ENCODE measurements around the gene RNF17. TPM values are rescaled to one million over a fixed set of nuclear protein-coding genes. Genes with fewer than 3 reads are reported as not detected.

RNF17 gene
- total RNA-seq, 1 experiment from 2014 or later, result not detected

GRCh38 chr13:24922745-24923591, 159.0 kb downstream of the RNF17 start:
- RAD21 ChIA-PET (ENCODE audit: low non-redundant PET in 1 of 2, low total read pairs in 2 of 2, uncharacterized antibody in 2 of 2, unreplicated experiment in 2 of 2), result no interaction called here
- no peak for TF ChIP-seq JUND (IDR thresholded peaks at IDR 0.05)
- TF ChIP-seq ZFX (IDR thresholded peaks at IDR 0.05), result peak; percentile 34
- TF ChIP-seq, protein P1, sequence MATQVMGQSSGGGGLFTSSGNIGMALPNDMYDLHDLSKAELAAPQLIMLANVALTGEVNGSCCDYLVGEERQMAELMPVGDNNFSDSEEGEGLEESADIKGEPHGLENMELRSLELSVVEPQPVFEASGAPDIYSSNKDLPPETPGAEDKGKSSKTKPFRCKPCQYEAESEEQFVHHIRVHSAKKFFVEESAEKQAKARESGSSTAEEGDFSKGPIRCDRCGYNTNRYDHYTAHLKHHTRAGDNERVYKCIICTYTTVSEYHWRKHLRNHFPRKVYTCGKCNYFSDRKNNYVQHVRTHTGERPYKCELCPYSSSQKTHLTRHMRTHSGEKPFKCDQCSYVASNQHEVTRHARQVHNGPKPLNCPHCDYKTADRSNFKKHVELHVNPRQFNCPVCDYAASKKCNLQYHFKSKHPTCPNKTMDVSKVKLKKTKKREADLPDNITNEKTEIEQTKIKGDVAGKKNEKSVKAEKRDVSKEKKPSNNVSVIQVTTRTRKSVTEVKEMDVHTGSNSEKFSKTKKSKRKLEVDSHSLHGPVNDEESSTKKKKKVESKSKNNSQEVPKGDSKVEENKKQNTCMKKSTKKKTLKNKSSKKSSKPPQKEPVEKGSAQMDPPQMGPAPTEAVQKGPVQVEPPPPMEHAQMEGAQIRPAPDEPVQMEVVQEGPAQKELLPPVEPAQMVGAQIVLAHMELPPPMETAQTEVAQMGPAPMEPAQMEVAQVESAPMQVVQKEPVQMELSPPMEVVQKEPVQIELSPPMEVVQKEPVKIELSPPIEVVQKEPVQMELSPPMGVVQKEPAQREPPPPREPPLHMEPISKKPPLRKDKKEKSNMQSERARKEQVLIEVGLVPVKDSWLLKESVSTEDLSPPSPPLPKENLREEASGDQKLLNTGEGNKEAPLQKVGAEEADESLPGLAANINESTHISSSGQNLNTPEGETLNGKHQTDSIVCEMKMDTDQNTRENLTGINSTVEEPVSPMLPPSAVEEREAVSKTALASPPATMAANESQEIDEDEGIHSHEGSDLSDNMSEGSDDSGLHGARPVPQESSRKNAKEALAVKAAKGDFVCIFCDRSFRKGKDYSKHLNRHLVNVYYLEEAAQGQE (IDR thresholded peaks at IDR 0.05; ENCODE audit: low read depth), result no peak
- peak; percentile 95 for TF ChIP-seq SIN3A (IDR thresholded peaks at IDR 0.05; ENCODE audit: low read depth)
- peak; percentile 53 for TF ChIP-seq MAX (IDR thresholded peaks at IDR 0.05)
- TF ChIP-seq, protein P2, sequence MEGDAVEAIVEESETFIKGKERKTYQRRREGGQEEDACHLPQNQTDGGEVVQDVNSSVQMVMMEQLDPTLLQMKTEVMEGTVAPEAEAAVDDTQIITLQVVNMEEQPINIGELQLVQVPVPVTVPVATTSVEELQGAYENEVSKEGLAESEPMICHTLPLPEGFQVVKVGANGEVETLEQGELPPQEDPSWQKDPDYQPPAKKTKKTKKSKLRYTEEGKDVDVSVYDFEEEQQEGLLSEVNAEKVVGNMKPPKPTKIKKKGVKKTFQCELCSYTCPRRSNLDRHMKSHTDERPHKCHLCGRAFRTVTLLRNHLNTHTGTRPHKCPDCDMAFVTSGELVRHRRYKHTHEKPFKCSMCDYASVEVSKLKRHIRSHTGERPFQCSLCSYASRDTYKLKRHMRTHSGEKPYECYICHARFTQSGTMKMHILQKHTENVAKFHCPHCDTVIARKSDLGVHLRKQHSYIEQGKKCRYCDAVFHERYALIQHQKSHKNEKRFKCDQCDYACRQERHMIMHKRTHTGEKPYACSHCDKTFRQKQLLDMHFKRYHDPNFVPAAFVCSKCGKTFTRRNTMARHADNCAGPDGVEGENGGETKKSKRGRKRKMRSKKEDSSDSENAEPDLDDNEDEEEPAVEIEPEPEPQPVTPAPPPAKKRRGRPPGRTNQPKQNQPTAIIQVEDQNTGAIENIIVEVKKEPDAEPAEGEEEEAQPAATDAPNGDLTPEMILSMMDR (IDR thresholded peaks at IDR 0.05 in 2 of 3, conservative IDR thresholded peaks at IDR 0.05 in 1 of 3; ENCODE audit: borderline replicate concordance in 1 of 3, insufficient read depth in 1 of 3, low read depth in 2 of 3, low read length in 2 of 3), result no peak
- TF ChIP-seq, protein P3, sequence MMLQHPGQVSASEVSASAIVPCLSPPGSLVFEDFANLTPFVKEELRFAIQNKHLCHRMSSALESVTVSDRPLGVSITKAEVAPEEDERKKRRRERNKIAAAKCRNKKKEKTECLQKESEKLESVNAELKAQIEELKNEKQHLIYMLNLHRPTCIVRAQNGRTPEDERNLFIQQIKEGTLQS (IDR thresholded peaks at IDR 0.05), result no peak
- no peak for TF ChIP-seq RAD21 (IDR thresholded peaks at IDR 0.05; ENCODE audit: low read depth)
- TF ChIP-seq FOSL1 (IDR thresholded peaks at IDR 0.05; ENCODE audit: low read depth), result no peak
- no peak for TF ChIP-seq CBX3 (IDR thresholded peaks at IDR 0.05; ENCODE audit: low read depth)
- TF ChIP-seq YY1 (IDR thresholded peaks at IDR 0.05; ENCODE audit: extremely low read depth, insufficient replicate concordance, low read depth, low read length), result no peak
- no peak for TF ChIP-seq EZH2 (IDR thresholded peaks at IDR 0.05)
- TF ChIP-seq ZBTB33 (IDR thresholded peaks at IDR 0.05; ENCODE audit: extremely low read depth, insufficient replicate concordance, low read length), result no peak
- TF ChIP-seq EZH2phosphoT487 (IDR thresholded peaks at IDR 0.05; ENCODE audit: borderline replicate concordance), result no peak
- peak; percentile 57 for TF ChIP-seq POLR2A (IDR thresholded peaks at IDR 0.05; ENCODE audit: borderline replicate concordance, extremely low read depth, insufficient read depth, insufficient read length)
- peak; percentile 71 for TF ChIP-seq SP1 (IDR thresholded peaks at IDR 0.05; ENCODE audit: low read depth)
- TF ChIP-seq EGR1 (IDR thresholded peaks at IDR 0.05; ENCODE audit: low read depth), result peak; percentile 66; the same call in 1 of the 2 replicates
- no peak for TF ChIP-seq ZNF274 (IDR thresholded peaks at IDR 0.05; ENCODE audit: low read depth, low read length)
- TF ChIP-seq TCF7L2 (IDR thresholded peaks at IDR 0.05; ENCODE audit: borderline replicate concordance, extremely low read depth, insufficient read depth, insufficient read length), result peak; percentile 61

More at GRCh38 chr13:24922745-24923591, 159.0 kb downstream of the RNF17 start:
- H3K27ac ChIP-seq (ENCODE audit: low read depth, low read length), result peak overlapping the region; percentile 73
- H3K79me2 ChIP-seq (ENCODE audit: insufficient read depth, low read length), result peaks cover 43% of the 10 kb centered on the region
- H3K4me3 ChIP-seq (replicated peaks in 1 of 2; ENCODE audit: low read depth in 1 of 2, low read length in 2 of 2), result peak overlapping the region; percentile 77 to 97
- peak overlapping the region; percentile 83 for H2AFZ ChIP-seq (ENCODE audit: low read depth, low read length, poor library complexity, severe bottlenecking)
- DNase-seq (ENCODE audit: low read depth, low spot score) (peak; percentile 90), ATAC-seq (peak; percentile 99)
- peak overlapping the region; percentile 82 for H3K9ac ChIP-seq (ENCODE audit: low read length)
- BruUV-seq (replicated peaks), result TSS peak; percentile 98
- H3K4me2 ChIP-seq (ENCODE audit: low read length), result peak overlapping the region; percentile 80
- H3K9me3 ChIP-seq (ENCODE audit: control insufficient read depth in 1 of 2, insufficient read depth in 1 of 2, low read depth in 1 of 2, low read length in 2 of 2), result no peaks in the 10 kb centered on the region
- ChIA-PET POLR2A (no interaction called here), CTCF (no interaction called here)
- intact Hi-C loops (cut with micrococcal nuclease), result no loop called here
- no peaks in the 10 kb centered on the region for H3K9me2 ChIP-seq (ENCODE audit: insufficient read depth)
- no peaks in the 10 kb centered on the region for H3K36me3 ChIP-seq (ENCODE audit: control insufficient read depth in 1 of 2, insufficient read depth in 2 of 2, low read length in 2 of 2)
- H3K27me3 ChIP-seq (ENCODE audit: insufficient read depth, low read length), result no peaks in the 10 kb centered on the region
- H3K4me1 ChIP-seq (ENCODE audit: control insufficient read depth in 1 of 2, insufficient read depth in 2 of 2, low read length in 2 of 2), result peaks cover 4 to 16% of the 10 kb centered on the region in 2 experiments; a peak in 2 of 4 replicates
- H4K20me1 ChIP-seq (ENCODE audit: insufficient read depth), result no peaks in the 10 kb centered on the region
